ENCODE measurements around the gene TJP3.
A peak's percentile ranks its signal among the peaks of the same experiment; 100 is the strongest.

The TJP3 gene

GRCh38 chr19:3696660-3696995 lies 11.6 kb upstream of the TJP3 start:
- no peak for DNase-seq
- Mint-ChIP-seq H3K27ac (peak overlapping the region; percentile 45), H3K27me3 (ENCODE audit: low read depth, poor library complexity) (no peaks in the 10 kb centered on the region), H3K9me3 (peaks cover 1% of the 10 kb centered on the region), H3K36me3 (ENCODE audit: low read depth) (peaks cover 8% of the 10 kb centered on the region), H3K4me1 (peaks cover 32% of the 10 kb centered on the region), H3K4me3 (peak overlapping the region; percentile 25)
- TF ChIP-seq CTCF (IDR thresholded peaks at IDR 0.05), result no peak

- Mint-ChIP-seq H3K9me3 (no peaks in the 10 kb centered on the region), H3K36me3 (ENCODE audit: low read depth) (peaks cover 5% of the 10 kb centered on the region), H3K27ac (no peak overlapping the region)
These were observed 11.1 kb upstream of the TJP3 start for GRCh38 chr19:3697094-3697493.

GRCh38 chr19:3697671-3698385 lies 10.4 kb upstream of the TJP3 start:
- peak overlapping the region; percentile 90 for H3K4me3 Mint-ChIP-seq
- H3K36me3 Mint-ChIP-seq (ENCODE audit: low read depth), result peaks cover 3% of the 10 kb centered on the region
- no peaks in the 10 kb centered on the region for H3K27me3 Mint-ChIP-seq (ENCODE audit: low read depth, poor library complexity)
- TF ChIP-seq CTCF (IDR thresholded peaks at IDR 0.05), result no peak
- peak overlapping the region; percentile 92 for H3K27ac Mint-ChIP-seq
- H3K9me3 Mint-ChIP-seq, result no peaks in the 10 kb centered on the region
- DNase-seq, result no peak
- peaks cover 32% of the 10 kb centered on the region for H3K4me1 Mint-ChIP-seq

More at GRCh38 chr19:3697094-3697493, 11.1 kb upstream of the TJP3 start:
- DNase-seq, result no peak
- Mint-ChIP-seq H3K27me3 (ENCODE audit: low read depth, poor library complexity) (no peaks in the 10 kb centered on the region), H3K4me3 (no peak overlapping the region), H3K4me1 (peaks cover 32% of the 10 kb centered on the region)
- no peak for TF ChIP-seq CTCF (IDR thresholded peaks at IDR 0.05)

DNA sequence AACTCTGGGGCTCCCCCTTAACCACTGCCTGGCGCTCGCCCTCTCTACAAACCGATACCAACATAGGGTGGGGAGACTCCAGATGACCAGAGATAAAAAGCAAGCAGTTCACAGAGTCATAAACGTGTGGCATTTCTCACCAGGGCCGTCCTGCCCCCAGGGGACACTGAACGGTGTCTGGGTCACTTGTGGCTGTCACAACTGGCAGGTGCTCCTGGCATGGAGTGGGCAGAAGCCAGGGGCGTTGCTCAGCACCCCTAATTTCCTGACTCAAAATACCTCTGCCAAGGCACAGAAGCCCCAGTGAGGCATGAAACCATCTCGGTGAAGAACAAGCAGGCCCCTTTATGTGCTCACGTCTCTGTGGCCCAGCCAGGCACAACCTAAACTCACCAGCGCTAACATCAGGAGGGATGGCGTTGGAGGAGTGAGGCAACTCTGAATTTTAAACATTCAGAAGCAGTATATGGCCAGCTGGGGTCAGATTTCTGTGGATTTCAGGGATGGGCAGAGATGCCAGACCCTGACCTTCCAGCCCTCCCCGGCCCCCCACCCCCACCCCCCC lies 9.7 kb upstream of the TJP3 start:
- H3K27ac Mint-ChIP-seq, result peak overlapping the region; percentile 92
- H3K4me1 Mint-ChIP-seq, result peaks cover 32% of the 10 kb centered on the region
- DNase-seq, result no peak
- no peaks in the 10 kb centered on the region for H3K9me3 Mint-ChIP-seq
- no peak for TF ChIP-seq CTCF (IDR thresholded peaks at IDR 0.05)
- no peaks in the 10 kb centered on the region for H3K36me3 Mint-ChIP-seq (ENCODE audit: low read depth)
- H3K27me3 Mint-ChIP-seq (ENCODE audit: low read depth, poor library complexity), result no peaks in the 10 kb centered on the region
- peak overlapping the region; percentile 90 for H3K4me3 Mint-ChIP-seq

GRCh38 chr19:3698974-3699740 lies 9.0 kb upstream of the TJP3 start:
- H3K27ac Mint-ChIP-seq, result peak overlapping the region; percentile 79
- no peak for TF ChIP-seq CTCF (IDR thresholded peaks at IDR 0.05)
- no peaks in the 10 kb centered on the region for H3K9me3 Mint-ChIP-seq
- peaks cover 32% of the 10 kb centered on the region for H3K4me1 Mint-ChIP-seq
- H3K36me3 Mint-ChIP-seq (ENCODE audit: low read depth), result no peaks in the 10 kb centered on the region
- no peaks in the 10 kb centered on the region for H3K27me3 Mint-ChIP-seq (ENCODE audit: low read depth, poor library complexity)
- peak; percentile 35 for DNase-seq
- peak overlapping the region; percentile 90 for H3K4me3 Mint-ChIP-seq
